EH (cell line): ENCODE data around the gene GPC6.

Source experiments
- DNase-seq: peaks from one replicate; pipeline ENCODE4 v3.0.0-alpha.2; 2015; ENCODE audit warnings: low read depth

The GPC6 gene

GRCh38 chr13:93975242-93975641, 748.6 kb downstream of the GPC6 start:
- no peak for DNase-seq

GRCh38 chr13:93976528-93976927, 749.9 kb downstream of the GPC6 start:
- no peak for DNase-seq

GRCh38 chr13:93977986-93978385, 751.4 kb downstream of the GPC6 start:
- DNase-seq: peak; percentile 12

- DNase-seq: no peak
These were observed 754.9 kb downstream of the GPC6 start for GRCh38 chr13:93981426-93981977.

DNA sequence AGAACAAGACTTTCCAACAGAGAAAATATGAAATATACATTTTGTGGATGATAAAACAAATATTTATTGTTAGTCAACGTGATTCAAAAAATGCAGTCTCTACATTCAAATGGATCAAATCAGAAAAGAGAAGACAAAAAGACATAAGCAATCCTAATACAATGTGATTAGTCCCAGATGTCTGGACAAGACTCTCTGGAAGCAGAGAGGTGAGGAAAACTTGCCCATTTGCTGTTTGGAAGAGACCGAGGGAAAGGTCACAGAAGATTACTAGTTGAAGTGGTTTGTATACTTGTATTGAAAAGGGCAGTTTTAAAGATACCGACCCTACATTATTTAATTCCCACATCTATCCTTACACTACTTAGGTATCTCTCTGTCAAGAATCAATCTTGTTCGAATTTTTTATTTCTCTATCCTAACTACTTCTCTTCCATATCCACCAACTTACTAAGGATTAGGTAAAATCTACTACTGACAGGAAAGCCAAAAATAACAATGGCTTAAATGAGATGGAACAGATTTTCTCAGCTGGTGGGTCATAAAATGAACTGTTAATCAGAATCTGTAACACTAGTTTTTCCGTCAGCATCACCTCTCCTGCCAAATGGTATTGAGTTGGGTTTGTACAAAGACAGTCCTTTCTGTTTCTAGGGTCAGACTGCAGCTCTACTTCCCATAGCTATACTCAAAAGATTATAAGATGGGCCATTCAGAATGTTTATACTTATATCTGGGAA, 755.7 kb downstream of the GPC6 start:
- DNase-seq: no peak

DNA sequence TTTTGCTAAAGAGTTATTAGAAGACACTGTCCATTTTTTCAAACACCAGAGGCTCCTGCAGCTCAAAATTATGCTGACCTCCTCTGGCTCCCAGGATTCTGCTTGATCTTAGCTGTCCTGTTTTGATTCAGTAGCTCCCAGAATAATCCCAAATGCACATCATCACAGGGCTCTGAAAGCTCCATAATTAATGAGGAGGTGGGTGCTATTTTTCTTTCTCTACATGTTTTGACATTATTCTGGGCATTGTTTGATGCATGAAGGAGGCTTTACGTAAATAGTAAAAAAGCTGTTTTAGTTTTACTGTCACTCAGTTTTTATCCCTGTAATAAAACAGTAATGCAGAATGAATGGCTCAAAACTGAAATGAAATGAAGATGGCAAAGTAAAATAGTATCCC, 757.4 kb downstream of the GPC6 start:
- DNase-seq: no peak

DNA sequence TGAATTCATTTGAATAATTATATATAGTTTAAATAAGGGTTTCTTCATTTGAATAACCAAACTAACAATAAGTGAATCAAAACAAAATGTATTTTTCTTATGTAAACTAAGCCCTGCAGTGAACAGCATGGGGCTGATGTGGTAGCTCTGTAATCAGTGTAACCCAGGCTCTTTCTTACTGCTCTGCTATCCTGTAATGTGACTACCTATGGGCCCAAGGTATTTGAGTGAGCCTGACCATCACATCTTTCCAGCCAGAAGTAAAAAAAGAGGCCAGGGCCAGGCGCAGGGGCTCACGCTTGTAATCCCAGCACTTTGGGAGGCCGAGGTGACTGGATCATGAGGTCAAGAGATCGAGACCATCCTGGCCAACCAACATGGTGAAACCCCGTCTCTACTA, 758.3 kb downstream of the GPC6 start:
- DNase-seq: no peak

DNA sequence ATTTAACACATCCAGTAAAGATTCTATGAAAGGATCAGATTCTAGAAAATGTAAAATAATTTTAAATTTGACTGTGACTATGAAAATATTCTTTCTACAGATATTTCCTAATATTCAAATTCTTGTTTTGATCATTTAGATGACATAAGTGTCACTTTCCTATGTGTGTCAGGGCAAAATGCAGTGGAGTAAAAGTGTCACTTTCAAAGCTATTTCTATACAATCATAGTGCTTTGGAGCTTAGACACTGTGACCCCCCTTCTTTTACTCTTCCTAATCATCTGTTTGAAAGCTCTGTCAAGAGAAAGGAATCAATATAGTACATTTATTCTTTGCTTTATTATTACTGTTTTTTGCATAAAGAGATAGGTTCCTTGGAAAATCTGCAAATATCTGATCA, 760.9 kb downstream of the GPC6 start:
- DNase-seq: no peak

DNA sequence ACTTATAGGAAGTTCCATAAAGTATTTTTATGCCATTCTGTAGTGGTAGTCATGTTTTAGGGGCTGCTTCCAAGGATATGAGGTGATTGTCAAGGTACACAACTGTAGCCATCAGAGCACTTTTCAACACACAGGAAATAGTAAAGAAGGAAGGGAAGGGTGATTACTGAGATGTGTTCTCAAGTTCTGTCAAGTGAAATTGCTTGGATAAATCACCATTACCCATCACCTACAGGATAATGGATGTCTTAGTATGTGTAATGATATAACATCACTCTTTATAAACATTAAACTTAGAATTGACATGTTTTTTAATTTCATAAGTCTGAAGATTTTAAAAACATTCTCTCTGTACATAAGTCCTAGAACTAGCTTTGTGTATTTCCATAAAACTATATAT, 765.0 kb downstream of the GPC6 start:
- no peak for DNase-seq

DNA sequence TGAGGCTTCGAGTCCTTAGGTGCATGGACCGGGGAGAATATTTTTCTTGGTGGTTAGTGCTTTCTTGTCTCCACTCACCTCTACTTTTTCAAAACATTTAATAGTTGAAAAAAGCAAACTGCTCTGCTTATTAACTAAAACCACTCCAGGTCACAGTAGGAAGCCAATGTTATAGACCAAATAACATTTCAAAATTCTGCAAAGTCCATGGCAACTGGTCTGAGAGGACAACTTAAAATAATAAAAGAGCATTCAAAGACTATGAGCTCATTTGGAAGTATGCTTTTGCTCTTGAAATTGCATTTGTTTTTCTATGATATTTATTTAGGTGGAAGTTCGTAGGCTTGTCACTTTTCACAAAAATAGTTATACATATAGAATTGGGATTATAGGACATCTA, 769.9 kb downstream of the GPC6 start:
- DNase-seq: no peak

DNA sequence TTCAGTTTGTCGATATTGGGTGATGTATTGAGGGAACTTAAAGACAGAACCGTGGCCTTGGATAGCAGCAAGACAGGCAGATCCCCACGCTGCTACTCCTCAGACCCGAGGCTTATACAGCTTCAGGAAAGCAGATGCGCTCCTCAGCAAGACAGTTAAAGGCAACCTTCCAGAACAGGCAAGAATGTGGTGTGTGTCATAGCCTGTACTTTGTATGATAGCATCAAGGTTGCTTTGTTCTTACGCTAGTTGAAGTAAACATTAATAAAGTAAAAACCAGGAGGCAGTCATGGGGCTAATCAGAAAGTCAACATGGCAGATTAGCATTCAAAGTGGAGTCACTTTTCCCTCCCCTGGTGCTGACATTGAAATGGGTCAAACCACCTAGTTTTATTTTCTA, 779.7 kb downstream of the GPC6 start:
- DNase-seq: no peak

DNA sequence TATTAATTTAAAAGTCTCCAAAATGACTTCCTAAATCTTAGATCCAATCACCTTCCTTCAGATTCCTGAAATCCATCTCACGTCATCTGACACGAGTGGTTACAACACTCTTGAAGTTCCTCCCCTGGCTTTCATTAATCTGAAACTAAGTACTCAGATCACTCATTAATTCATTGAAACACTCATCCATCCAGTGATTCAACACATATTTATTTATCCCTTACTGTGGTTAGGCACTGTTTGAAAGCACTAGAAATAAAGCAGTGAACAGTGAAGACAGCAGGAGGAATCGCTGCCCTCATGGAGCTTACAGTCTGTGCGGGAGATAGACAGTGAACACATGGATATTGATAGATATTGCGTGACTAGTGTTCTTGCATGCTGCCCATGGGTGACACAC, 780.5 kb downstream of the GPC6 start:
- no peak for DNase-seq

DNA sequence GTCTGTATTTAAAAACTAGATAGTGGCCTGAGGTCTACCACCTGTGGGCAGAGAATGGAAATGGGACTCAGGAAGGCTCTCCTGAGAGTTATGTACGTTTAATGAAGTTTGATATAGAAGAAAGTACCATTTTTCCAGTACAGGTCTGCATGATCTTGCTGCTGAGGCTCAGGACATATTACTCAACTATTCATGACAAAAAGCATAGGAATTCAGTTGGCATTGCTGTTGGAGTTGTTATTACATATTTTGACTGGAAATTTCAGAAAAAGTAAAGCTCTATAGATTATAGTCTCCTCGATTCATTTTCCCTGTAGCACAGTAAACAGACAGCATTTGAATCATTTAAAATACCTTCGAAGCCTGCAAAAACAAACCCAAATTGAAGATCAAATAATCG, 783.1 kb downstream of the GPC6 start:
- DNase-seq: peak; percentile 5

- no peak for DNase-seq
These were observed 787.9 kb downstream of the GPC6 start for GRCh38 chr13:94014461-94014860.

DNA sequence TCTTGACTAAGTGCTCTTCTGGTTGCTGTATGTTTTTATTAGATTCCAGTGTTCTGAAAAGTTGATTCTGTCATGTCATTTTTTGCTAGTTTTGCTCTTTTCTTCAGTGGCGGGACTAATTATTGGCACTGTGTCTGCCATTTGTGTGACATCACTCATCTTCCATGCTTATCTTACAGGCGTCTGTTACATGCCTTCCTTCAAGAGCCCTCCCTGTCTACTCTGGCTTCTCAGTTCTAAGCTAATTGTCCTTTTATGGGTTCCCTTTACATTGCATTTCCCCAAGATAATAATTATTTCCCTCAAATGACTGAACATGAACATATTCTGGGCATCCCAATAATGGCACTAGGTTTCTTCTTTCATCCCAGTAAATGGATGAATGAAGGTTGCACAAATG, 793.8 kb downstream of the GPC6 start:
- DNase-seq: no peak

DNA sequence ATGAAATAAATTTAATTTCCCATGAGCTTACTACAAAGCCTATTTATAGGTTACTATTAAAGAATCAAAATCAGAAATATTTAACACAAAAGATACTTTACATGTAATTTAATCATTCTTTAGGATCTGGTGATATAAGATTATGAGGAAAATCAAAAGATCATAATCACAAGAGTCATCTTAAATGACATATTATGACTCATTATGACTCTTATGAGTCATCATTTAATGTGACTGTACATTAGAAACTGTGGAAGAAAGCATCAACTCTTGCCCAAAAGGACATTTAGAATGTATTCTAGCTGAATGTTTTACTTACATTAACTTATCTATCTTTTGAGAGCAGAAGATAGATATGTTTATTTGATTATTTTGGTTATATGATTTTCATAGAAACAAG, 794.2 kb downstream of the GPC6 start:
- DNase-seq: peak; percentile 25

GRCh38 chr13:94028234-94028633, 801.6 kb downstream of the GPC6 start:
- no peak for DNase-seq

GRCh38 chr13:94028650-94029049, 802.0 kb downstream of the GPC6 start:
- no peak for DNase-seq

- DNase-seq: no peak
These were observed 804.0 kb downstream of the GPC6 start for GRCh38 chr13:94030415-94031119.

- DNase-seq: no peak
These were observed 805.0 kb downstream of the GPC6 start for GRCh38 chr13:94031609-94032008.

- DNase-seq: no peak
These were observed 806.5 kb downstream of the GPC6 start for GRCh38 chr13:94033098-94033497.

DNA sequence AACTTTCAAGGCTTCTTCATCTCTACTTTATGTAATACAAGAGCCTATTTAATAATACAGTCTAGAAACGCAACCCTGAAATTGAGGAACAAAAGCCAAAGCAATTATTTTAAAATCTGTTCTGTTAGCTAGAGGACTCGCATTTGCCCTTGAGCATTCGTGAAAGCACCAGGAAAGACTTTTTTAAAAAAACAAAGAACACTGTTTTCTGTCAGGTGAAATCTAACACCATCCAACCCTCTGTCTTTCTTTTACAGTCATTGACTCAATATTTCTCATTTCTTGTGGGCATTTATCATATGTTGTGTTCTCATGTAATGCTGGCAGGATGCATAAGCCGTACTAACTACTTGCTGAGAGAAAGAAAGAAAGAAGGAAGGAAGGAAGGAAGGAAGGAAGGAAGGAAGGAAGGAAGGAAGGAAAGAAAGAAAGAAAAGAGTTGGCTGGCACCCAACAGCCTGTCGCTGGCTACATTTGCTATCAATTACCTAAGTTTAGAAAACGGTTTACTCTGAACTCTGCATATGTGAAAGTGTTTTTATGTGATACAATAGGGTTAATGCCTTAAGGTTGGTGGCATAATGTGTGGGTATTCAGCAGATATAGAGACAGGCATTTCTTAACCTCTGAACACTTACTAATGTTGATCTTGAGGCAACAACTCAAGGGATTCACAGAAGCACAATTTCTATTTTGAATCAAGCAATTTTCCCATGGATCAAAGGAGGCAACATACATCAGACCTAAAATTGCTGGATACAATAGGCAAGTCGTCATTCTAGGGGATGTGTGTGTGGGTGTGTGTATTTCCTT, 807.4 kb downstream of the GPC6 start:
- DNase-seq: no peak

- no peak for DNase-seq
These were observed 823.4 kb downstream of the GPC6 start for GRCh38 chr13:94050039-94050438.
